Effector memory CD4-positive, alpha-beta T cell (primary cell): ENCODE data around the gene EIF1B.
A peak's percentile ranks its signal among the peaks of the same experiment; 100 is the strongest.
"Not testable (repeated sequence)": the region's sequence is repeated elsewhere in the genome, so short reads cannot be mapped to it uniquely, and the experiment has no call there.

Experiments used
- DNase-seq, 3 donors: peaks; one replicate each; pipeline ENCODE4 v3.0.0-alpha.2; 2020
- H3K27ac ChIP-seq: 2 replicates; pipeline ENCODE4 v1.7.0; 2013; ENCODE audit warnings: mild to moderate bottlenecking, low read length, moderate library complexity; ENCODE audit not compliant: insufficient read depth, poor library complexity, severe bottlenecking
- H3K27me3 ChIP-seq: replicated peaks from 2 replicates; pipeline ENCODE4 v1.7.0; 2013; ENCODE audit warnings: mild to moderate bottlenecking, low read length; ENCODE audit not compliant: insufficient read depth, control insufficient read depth, poor library complexity, severe bottlenecking
- H3K36me3 ChIP-seq: 2 replicates; pipeline ENCODE4 v1.7.0; 2013; ENCODE audit warnings: mild to moderate bottlenecking, low read length, moderate library complexity; ENCODE audit not compliant: control insufficient read depth, insufficient read depth
- H3K4me1 ChIP-seq: 2 replicates; pipeline ENCODE4 v1.7.0; 2013; ENCODE audit warnings: low read length, mild to moderate bottlenecking; ENCODE audit not compliant: control insufficient read depth, insufficient read depth, poor library complexity, severe bottlenecking
- H3K4me3 ChIP-seq: 2 replicates; pipeline ENCODE4 v1.7.0; 2013; ENCODE audit warnings: low read length, low read depth, mild to moderate bottlenecking; ENCODE audit not compliant: insufficient read depth, poor library complexity, severe bottlenecking
- H3K9me3 ChIP-seq: 2 replicates; pipeline ENCODE4 v1.7.0; 2013; ENCODE audit warnings: mild to moderate bottlenecking, low read length, moderate library complexity; ENCODE audit not compliant: control insufficient read depth
- total RNA-seq, 3 donors: gene quantifications; one replicate each; lab custom pipeline; 2026; lab: John Stamatoyannopoulos, UW

The EIF1B gene
- total RNA-seq = 18.7 to 26.8 (median 20.7) reads per million in 3 donors

DNA sequence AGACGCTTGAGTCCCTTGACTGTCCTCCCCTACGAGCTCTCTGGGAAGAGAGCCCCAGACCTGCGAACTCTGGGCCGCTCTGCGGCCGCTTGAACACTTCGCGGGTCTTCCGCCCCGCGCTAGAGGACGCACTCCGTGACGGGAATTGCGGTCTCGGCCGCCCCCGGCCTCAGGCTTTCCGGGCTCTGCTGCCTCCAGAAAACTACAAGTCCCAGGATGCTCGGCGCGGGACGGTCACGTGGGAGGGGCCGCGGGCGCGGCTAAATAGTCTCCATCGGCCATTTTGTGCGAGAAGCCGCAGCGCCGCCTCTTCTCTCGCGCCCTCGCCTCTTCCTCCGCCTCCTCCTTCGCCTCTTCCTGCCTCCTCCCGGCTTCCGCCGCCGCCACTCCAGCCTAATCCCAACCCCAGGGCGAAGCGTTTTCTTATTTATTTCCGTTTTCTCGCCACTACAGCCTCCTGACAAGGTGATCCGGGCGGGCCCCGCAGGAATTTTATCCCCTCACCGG, at the start of gene EIF1B:
TSS of gene EIF1B (plus strand) at position 290 of the 507 bp plus-strand sequence. CDS start 235 bp downstream, outside the sequence.
- Histone ChIP-seq H3K27ac (peak within 1 kb of the TSS; percentile 97), H3K27me3 (no peaks in the 10 kb centered on the region), H3K4me1 (peaks cover 11% of the 10 kb centered on the region), H3K36me3 (peaks cover 28% of the 10 kb centered on the region), H3K4me3 (peak within 1 kb of the TSS; percentile 100), H3K9me3 (no peaks in the 10 kb centered on the region)
- peak; percentile 96 to 97 (median 97) for DNase-seq

DNA sequence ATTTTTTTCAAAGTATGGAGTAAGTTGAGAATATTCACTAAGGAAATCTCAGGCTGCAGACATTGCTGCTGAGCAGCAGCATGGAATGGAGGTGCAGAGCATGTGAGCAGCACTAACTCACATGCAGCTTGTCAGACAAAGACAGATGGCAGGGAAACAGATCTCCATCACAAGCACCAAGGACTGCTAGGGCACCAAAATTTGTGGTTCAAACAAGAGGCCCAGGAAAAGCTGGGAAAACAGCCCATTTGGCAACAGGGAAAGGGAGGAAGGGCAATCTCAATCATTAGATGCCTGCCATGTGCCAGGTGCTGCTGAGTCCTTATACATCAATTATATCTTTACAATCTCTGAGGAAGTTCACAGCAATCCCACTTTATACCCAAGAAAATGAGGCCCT, 47.2 kb upstream of the EIF1B start:
- no peak overlapping the region for H3K4me3 ChIP-seq
- H3K9me3 ChIP-seq = no peaks in the 10 kb centered on the region
- H3K36me3 ChIP-seq = no peaks in the 10 kb centered on the region
- DNase-seq = no peak
- H3K27ac ChIP-seq = no peak overlapping the region
- no peaks in the 10 kb centered on the region for H3K4me1 ChIP-seq
- no peaks in the 10 kb centered on the region for H3K27me3 ChIP-seq

DNA sequence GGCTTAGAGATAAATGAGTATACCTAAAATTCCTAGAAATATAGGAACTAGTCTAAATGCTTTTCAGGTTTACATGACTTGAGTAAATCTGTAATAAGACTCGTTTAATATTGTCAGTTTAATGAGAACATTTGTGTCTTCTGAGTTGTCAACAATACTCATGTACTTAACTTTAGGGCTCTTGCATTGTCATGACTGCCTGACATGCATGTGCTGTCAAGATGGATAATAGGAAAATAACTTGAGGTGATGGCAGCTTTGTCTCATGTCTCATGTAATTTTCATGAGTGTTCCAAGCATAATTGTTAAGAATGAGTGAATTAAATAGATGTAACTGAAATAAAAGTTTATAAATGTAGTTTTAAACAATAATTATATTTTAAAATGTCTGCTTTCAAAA, 45.1 kb upstream of the EIF1B start:
- no peak overlapping the region for H3K4me3 ChIP-seq
- H3K9me3 ChIP-seq = no peaks in the 10 kb centered on the region
- DNase-seq = no peak
- H3K36me3 ChIP-seq = no peaks in the 10 kb centered on the region
- H3K27ac ChIP-seq = no peak overlapping the region
- H3K27me3 ChIP-seq = no peaks in the 10 kb centered on the region
- no peaks in the 10 kb centered on the region for H3K4me1 ChIP-seq

DNA sequence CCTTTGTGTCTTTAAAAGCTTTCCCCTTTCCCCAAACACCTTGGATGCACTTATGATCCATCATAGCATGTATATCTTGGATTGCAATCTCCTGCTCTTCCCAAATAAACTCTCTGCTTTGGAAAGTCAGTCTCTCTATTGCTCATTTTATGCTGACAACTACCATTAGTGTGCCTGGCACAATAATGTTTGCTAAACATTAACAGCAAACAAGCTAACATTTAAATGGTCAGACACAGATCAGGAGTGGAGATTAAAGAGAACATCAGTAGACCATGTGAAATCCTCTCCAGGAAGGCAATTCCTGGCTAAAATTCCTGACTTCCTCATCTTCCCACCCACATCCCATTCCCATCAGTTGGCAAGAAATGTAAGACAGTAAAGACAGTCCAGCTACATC, 44.3 kb upstream of the EIF1B start:
- Histone ChIP-seq H3K4me1 (no peaks in the 10 kb centered on the region), H3K4me3 (no peak overlapping the region), H3K27me3 (no peaks in the 10 kb centered on the region), H3K9me3 (no peaks in the 10 kb centered on the region), H3K27ac (no peak overlapping the region), H3K36me3 (no peaks in the 10 kb centered on the region)
- no peak for DNase-seq

DNA sequence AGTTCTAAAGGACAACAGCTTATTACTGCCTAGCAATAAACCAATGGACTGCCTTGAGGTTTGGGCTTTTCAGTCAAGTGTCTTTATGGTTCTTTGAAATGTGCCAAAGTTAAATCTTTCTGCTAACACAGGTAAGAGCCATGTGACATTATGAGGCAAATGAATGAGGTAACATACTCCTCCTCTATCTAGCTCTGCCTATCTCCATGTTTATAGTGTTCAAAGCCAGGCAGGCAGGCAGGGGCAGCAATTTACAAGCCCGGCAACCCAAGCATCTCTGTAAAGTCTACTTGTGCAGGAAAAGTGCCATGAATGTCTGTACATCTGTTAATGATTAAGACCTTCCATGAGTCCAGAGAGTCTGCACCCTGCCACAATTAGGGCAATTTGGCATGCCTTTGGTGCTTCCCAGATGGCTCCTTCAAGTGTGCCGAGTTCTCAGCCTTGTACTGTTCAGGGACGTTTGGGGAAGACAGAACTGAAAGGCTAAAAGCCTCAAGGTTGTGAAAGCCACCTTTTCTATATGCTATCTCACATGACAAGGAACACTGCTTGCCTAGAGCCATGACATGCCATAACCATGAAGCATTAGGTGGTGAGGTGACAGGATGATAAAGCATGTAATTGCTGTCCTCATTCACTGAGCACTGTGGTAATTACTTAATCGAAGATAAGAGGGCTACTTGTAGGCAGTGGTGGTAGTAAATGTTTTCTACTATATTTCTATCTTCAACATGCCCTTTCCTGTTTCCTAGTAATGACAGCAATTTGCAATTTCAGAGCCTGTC, 41.4 kb upstream of the EIF1B start:
- H3K27me3 ChIP-seq = no peaks in the 10 kb centered on the region
- DNase-seq = no peak
- no peak overlapping the region for H3K27ac ChIP-seq
- H3K4me3 ChIP-seq = no peak overlapping the region
- no peaks in the 10 kb centered on the region for H3K4me1 ChIP-seq
- H3K36me3 ChIP-seq = no peaks in the 10 kb centered on the region
- no peaks in the 10 kb centered on the region for H3K9me3 ChIP-seq

DNA sequence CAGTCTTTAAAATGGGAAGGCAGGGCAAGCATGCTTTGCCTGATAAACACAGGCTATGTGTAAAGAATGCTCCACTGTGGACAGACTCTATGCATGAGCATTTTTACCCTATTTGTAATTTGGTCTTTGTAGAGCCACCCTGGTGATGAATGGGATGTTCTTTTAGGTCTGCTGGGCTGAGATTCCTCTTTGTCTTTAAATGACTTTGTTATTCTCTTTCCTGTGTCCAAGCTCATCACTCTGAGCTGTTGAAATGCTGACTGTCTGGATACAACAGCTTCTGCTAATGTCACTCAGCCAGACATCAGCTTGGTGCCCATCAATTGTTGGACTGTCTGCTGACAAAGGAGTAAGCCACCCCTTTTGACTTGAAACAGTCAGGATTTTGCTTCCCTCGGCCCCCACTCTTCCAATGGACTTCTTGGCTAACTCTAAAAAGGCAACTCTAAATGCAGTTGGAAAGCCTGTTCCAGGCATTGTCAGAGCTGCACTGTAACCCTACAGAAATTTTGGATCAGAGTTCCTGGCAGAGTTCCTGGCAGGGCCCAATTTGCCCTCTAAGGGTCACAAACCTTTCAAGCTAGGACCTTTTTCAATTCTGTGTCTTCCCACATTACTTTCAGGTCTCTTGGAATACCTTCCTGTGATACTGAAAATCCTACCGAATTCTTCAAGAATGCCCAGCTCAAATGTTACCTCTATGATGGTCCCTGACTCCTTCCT, 40.5 kb upstream of the EIF1B start:
- DNase-seq = no peak
- no peaks in the 10 kb centered on the region for H3K4me1 ChIP-seq

DNA sequence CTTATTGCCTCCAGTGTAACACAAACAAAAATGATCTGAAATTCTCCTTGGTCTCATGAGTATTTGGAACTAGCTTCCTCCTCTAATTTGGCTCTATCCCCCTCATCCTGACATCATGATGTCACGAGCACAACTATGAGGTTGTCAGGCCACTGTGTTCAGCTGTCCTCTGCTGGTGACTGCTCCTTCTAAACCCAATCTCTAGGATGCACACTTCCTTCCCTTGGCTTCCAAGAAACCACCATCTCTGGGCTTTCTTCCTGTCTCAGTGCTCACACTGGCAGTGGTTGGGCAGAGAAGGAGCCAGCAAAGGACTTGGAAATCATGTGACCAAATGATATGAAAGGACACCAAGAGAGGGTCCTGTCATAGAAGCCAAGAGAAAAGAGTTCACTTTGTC, 30.7 kb upstream of the EIF1B start:
- Histone ChIP-seq H3K36me3 (no peaks in the 10 kb centered on the region), H3K9me3 (no peaks in the 10 kb centered on the region), H3K27me3 (no peaks in the 10 kb centered on the region), H3K4me3 (no peak overlapping the region), H3K4me1 (no peaks in the 10 kb centered on the region), H3K27ac (no peak overlapping the region)
- DNase-seq = no peak

More for the DNA sequence above, 40.5 kb upstream of the EIF1B start:
- Histone ChIP-seq H3K36me3 (no peaks in the 10 kb centered on the region), H3K4me3 (no peak overlapping the region), H3K27me3 (no peaks in the 10 kb centered on the region), H3K27ac (no peak overlapping the region), H3K9me3 (no peaks in the 10 kb centered on the region)

DNA sequence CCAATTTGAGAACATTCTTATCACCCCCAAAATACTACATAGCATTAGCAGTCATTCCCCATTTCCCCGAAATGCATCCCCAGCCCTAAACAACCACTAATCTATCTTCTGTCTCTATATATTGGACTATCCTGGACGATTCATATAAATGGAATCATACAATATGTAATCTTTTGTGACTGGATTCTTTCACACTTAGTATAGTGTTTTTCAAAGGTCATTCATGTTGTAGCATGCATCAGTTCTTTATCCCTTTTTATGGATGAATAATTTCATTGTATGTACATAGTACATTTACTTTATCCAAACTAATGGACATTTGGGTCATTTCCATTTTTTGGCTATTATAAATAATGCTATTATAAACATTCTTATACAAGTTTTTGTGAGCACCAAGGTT, 27.5 kb upstream of the EIF1B start:
- Histone ChIP-seq H3K27ac (no peak overlapping the region), H3K9me3 (no peaks in the 10 kb centered on the region), H3K4me1 (no peaks in the 10 kb centered on the region), H3K27me3 (no peaks in the 10 kb centered on the region), H3K36me3 (no peaks in the 10 kb centered on the region), H3K4me3 (no peak overlapping the region)
- DNase-seq = no peak

DNA sequence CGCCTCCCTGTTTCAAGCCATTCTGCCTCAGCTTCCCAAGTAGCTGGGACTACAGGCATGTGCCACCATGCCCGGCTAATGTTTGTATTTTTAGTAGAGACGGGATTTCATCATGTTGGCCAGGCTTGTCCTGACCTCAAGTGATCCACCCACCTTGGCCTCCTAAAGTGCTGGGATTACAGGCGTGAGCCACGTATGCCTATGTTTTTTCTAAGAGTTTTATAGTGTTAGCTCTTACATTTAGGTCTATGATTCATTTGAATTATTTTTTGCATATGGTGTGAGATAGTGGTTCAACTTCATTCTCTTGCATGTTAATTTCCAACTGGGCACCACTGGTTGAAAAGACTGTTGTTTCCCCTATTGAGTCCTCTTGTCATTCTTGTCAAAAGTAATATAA, 26.4 kb upstream of the EIF1B start:
- H3K4me1 ChIP-seq, H3K4me3 ChIP-seq, H3K9me3 ChIP-seq, H3K27me3 ChIP-seq, DNase-seq, H3K36me3 ChIP-seq, H3K27ac ChIP-seq: not testable (repeated sequence)

DNA sequence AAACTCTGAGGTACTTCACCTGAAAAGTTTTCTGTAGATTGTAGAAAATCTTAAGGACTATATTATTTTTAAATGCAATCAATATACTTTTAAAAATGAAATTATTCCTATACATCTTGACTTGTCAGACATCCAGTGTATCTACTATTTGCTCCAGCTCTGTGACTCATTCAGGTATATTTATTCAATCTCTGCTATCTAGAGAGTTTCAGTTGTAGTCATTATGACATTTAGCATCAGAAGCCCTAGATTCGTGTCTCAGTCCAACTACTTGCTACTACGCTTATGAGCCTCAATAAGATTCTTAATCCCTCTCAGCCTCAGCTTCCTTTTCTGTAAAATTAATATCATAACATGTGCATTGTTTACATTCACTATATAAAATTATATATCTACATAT, 22.3 kb upstream of the EIF1B start:
- Histone ChIP-seq H3K27me3 (no peaks in the 10 kb centered on the region), H3K9me3 (no peaks in the 10 kb centered on the region), H3K27ac (no peak overlapping the region), H3K4me1 (no peaks in the 10 kb centered on the region), H3K4me3 (no peak overlapping the region), H3K36me3 (no peaks in the 10 kb centered on the region)
- no peak for DNase-seq
